Measurements from ENCODE around the gene RCN1.

DNA sequence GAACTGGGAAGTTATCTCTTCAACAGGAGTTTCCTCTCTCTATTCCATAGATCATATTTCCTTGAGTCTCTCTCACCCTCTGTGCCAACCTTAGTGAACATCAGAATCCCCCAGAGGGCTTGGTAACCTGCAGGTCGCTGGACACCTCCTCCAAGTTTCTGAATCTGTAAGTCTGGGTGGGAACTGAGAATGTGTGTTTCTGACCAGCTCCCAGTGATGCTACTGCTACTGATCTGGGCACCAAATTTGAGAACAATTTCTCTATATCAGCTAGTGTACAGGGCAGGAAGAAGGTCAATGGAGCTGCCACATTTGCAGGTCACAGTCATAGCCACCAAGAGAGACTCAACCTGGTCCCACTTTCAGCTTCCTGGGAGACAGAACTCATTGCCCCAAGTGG, 62.9 kb downstream of the RCN1 start:
- TF ChIP-seq POLR2A (IDR thresholded peaks at IDR 0.05; ENCODE audit: low read length) (no peak), GATA1 (IDR thresholded peaks at IDR 0.05; ENCODE audit: low read depth, low read length) (no peak)

Data from erythroblast (primary cell).